Lower leg skin (tissue), 3 donors: Measurements from ENCODE around the gene NSG1.

Experiments
- CTCF ChIP-seq, 3 donors: fragments of 450-650 bp; IDR thresholded peaks; one replicate each; pipeline ENCODE4 v1.5.1; 2016; ENCODE audit warnings: antibody characterized with exemption in 3 of 3, mild to moderate bottlenecking in 3 of 3, moderate library complexity in 2 of 3
- POLR2A ChIP-seq, 2 donors: fragments of 450-650 bp; IDR thresholded peaks; one replicate each; pipeline ENCODE4 v1.6.1; 2016 to 2017; ENCODE audit warnings: antibody characterized with exemption in 2 of 2, mild to moderate bottlenecking in 1 of 2, moderate library complexity in 1 of 2

GRCh38 chr4:4385729-4386295, 1.1 kb upstream of the NSG1 start:
- TF ChIP-seq CTCF (IDR thresholded peaks at IDR 0.05), result no peak
- no peak for TF ChIP-seq POLR2A (IDR thresholded peaks at IDR 0.05)
